HCT116 (cell line): Measurements from ENCODE around the gene AKT3.

Experiments
- ATF3 ChIP-seq: IDR thresholded peaks from 2 replicates; pipeline ENCODE4 v1.6.1; 2012
- EZH2 ChIP-seq: fragments of 200-600 bp; sonication (generic); IDR thresholded peaks from 2 replicates; pipeline ENCODE4 v1.6.1; 2017; ENCODE audit warnings: antibody characterized with exemption, mixed run types
- POLR2AphosphoS5 ChIP-seq: IDR thresholded peaks from 2 replicates; pipeline ENCODE4 v1.6.1; 2011; ENCODE audit warnings: mild to moderate bottlenecking, low read depth, low read length, moderate library complexity
- SP1 ChIP-seq: IDR thresholded peaks from 2 replicates; pipeline ENCODE4 v1.6.1; 2012; ENCODE audit warnings: low read depth

- TF ChIP-seq SP1 (no peak), EZH2 (no peak), ATF3 (no peak), POLR2AphosphoS5 (no peak)
Observed at GRCh38 chr1:243561588-243562319, 288.3 kb downstream of the AKT3 start.
